A549 (cell line): ENCODE results near the gene DUSP3. TPM values are rescaled to one million over a fixed set of nuclear protein-coding genes. Genes with fewer than 3 reads are reported as not detected.

Experiments used
- ATAC-seq, 2 experiments: fragments of 200-7000 bp in 1 of 2; fragments of >200 bp in 1 of 2; cut with Nextera tagmentation in 1 of 2; cut with Tn5 transposase in 1 of 2; 3 replicates each; pipeline versions ENCODE4 v1.8.0 to v1.9.1; 2018 to 2020; ENCODE audit warnings: mild to moderate bottlenecking in 1 of 2, moderate library complexity in 1 of 2
- CTCF ChIA-PET: fragments of 300-600 bp; sonication (Branson Sonifier 250); formaldehyde crosslinking; extraction: SDS; loops from one replicate; lab custom pipeline; 2021; ENCODE audit warnings: antibody characterized with exemption, inconsistent platforms; lab: Yijun Ruan, JAX
- POLR2A ChIA-PET: fragments of 350-600 bp; formaldehyde crosslinking; extraction: SDS; loops from one replicate; lab custom pipeline; 2021; ENCODE audit warnings: antibody characterized with exemption, inconsistent platforms; lab: Yijun Ruan, JAX
- DNase-seq, 2 experiments: peaks; one replicate each; pipeline versions ENCODE4 v3.0.0 to v3.0.0-alpha.2; 2011 to 2016; ENCODE audit warnings: low read depth in 1 of 2, low spot score in 1 of 2
- FAIRE-seq: peaks from 2 replicates; lab custom pipeline; 2011; peaks lifted over from hg19 to GRCh38; lab: Jason Lieb, UNC
- H3K27ac ChIP-seq, 2 experiments: fragments of >200 bp; sonication (Bioruptor Twin); formaldehyde crosslinking; 3 replicates each; pipeline ENCODE4 v1.5.1; 2016 to 2017
- H3K4me1 ChIP-seq: fragments of >200 bp; sonication (Bioruptor Twin); formaldehyde crosslinking; 3 replicates; pipeline ENCODE4 v1.6.1; 2016
- H3K4me2 ChIP-seq: fragments of >200 bp; sonication (Bioruptor Twin); formaldehyde crosslinking; 3 replicates; pipeline ENCODE4 v1.6.1; 2016
- H3K4me3 ChIP-seq: fragments of >200 bp; sonication (Bioruptor Twin); formaldehyde crosslinking; 3 replicates; pipeline ENCODE4 v1.5.1; 2016
- H3K9me3 ChIP-seq: fragments of >200 bp; sonication (Bioruptor Twin); formaldehyde crosslinking; 3 replicates; pipeline ENCODE4 v1.6.1; 2016
- BHLHE40 ChIP-seq: IDR thresholded peaks from 2 replicates; pipeline ENCODE4 v1.6.1; 2012; ENCODE audit warnings: low read depth, low read length, inconsistent platforms
- EHF ChIP-seq: fragments of 250-450 bp; sonication (Bioruptor Pico); IDR thresholded peaks from 2 replicates; pipeline ENCODE4 v1.5.0; 2020; ENCODE audit warnings: mild to moderate bottlenecking
- ESRRA ChIP-seq: fragments of 150-350 bp; IDR thresholded peaks from 2 replicates; pipeline ENCODE4 v1.6.1; 2014; ENCODE audit warnings: mild to moderate bottlenecking, low read length, borderline replicate concordance
- FOSL2 ChIP-seq, 2 experiments: fragments of 450-650 bp in 1 of 2; fragments of >200 bp in 1 of 2; sonication (Bioruptor Twin) in 1 of 2; formaldehyde crosslinking; IDR thresholded peaks; 2 replicates each; pipeline versions ENCODE4 v1.5.0 to v1.6.1; 2016 to 2020; ENCODE audit warnings: mild to moderate bottlenecking in 1 of 2, moderate library complexity in 1 of 2
- FOXS1 ChIP-seq: fragments of 250-450 bp; sonication (Bioruptor Pico); IDR thresholded peaks from 2 replicates; pipeline ENCODE4 v1.5.0; 2020; ENCODE audit warnings: mild to moderate bottlenecking, moderate library complexity
- HDAC2 ChIP-seq: fragments of 200-600 bp; sonication (generic); IDR thresholded peaks from 2 replicates; pipeline ENCODE4 v1.6.1; 2016
- HEYL ChIP-seq: fragments of 250-450 bp; sonication (Bioruptor Pico); IDR thresholded peaks from 2 replicates; pipeline ENCODE4 v1.8.0; 2021; ENCODE audit warnings: mild to moderate bottlenecking, moderate library complexity
- JUN ChIP-seq, 2 experiments: fragments of >200 bp; sonication (Bioruptor Twin); formaldehyde crosslinking; IDR thresholded peaks; 2 replicates in 1 of 2; 3 replicates in 1 of 2; pipeline ENCODE4 v1.6.1; 2016 to 2017
- JUNB ChIP-seq: fragments of >200 bp; sonication (Bioruptor Twin); formaldehyde crosslinking; IDR thresholded peaks from 2 replicates; pipeline ENCODE4 v1.6.1; 2016
- KDM1A ChIP-seq: fragments of 200-600 bp; sonication (generic); IDR thresholded peaks from 2 replicates; pipeline ENCODE4 v1.6.1; 2016; ENCODE audit warnings: low read depth, mild to moderate bottlenecking
- MAFK ChIP-seq: fragments of 450-650 bp; IDR thresholded peaks from 2 replicates; pipeline ENCODE4 v1.6.1; 2014; ENCODE audit not compliant: partially characterized antibody
- NPAS2 ChIP-seq: fragments of 250-450 bp; sonication (Bioruptor Pico); IDR thresholded peaks from 2 replicates; pipeline ENCODE4 v1.8.0; 2022; ENCODE audit warnings: mild to moderate bottlenecking, moderate library complexity, borderline replicate concordance
- NR3C1 ChIP-seq: fragments of >200 bp; sonication (Bioruptor Twin); formaldehyde crosslinking; IDR thresholded peaks from 3 replicates; pipeline ENCODE4 v1.6.1; 2017
- PHF8 ChIP-seq: fragments of 200-600 bp; sonication (generic); IDR thresholded peaks from 2 replicates; pipeline ENCODE4 v1.6.1; 2016; ENCODE audit warnings: low read depth, mild to moderate bottlenecking, antibody characterized with exemption, moderate library complexity, borderline replicate concordance
- POLR2A ChIP-seq: IDR thresholded peaks from 2 replicates; pipeline ENCODE4 v1.6.1; 2012; ENCODE audit warnings: mild to moderate bottlenecking, low read length
- POLR2AphosphoS2 ChIP-seq: conservative IDR thresholded peaks from 2 replicates; pipeline ENCODE4 v1.6.1; 2012; ENCODE audit warnings: low read length, improper control_type of control experiment, inconsistent platforms
- RAD21 ChIP-seq, 2 experiments: fragments of >200 bp in 1 of 2; sonication (Bioruptor Twin) in 1 of 2; formaldehyde crosslinking in 1 of 2; IDR thresholded peaks in 1 of 2; conservative IDR thresholded peaks in 1 of 2; 2 replicates in 1 of 2; 3 replicates in 1 of 2; pipeline ENCODE4 v1.6.1; 2012 to 2018; ENCODE audit warnings: inconsistent platforms in 1 of 2
- RFX5 ChIP-seq: fragments of 450-650 bp; IDR thresholded peaks from 2 replicates; pipeline ENCODE4 v1.7.1; 2014; ENCODE audit warnings: antibody characterized with exemption, mild to moderate bottlenecking, moderate library complexity
- ZC3H11A ChIP-seq: fragments of 450-650 bp; IDR thresholded peaks from 2 replicates; pipeline ENCODE4 v1.6.1; 2014; ENCODE audit warnings: antibody characterized with exemption, mild to moderate bottlenecking
- ZNF302 ChIP-seq: fragments of 250-450 bp; sonication (Bioruptor Pico); IDR thresholded peaks from 2 replicates; pipeline ENCODE4 v1.9.0; 2021; ENCODE audit warnings: inconsistent platforms, mild to moderate bottlenecking, moderate library complexity
- ZSCAN20 ChIP-seq: fragments of 250-450 bp; sonication (Bioruptor Pico); IDR thresholded peaks from 2 replicates; pipeline ENCODE4 v1.8.0; 2022; ENCODE audit warnings: mild to moderate bottlenecking, moderate library complexity
- WGBS: methylation state at CpG from one replicate; pipeline ENCODE4 v1.1.6; 2017; ENCODE audit errors: missing lambda C conversion rate; 5-methylcytosine and 5-hydroxymethylcytosine counted together
- polyA plus RNA-seq, 4 experiments: library from polyadenylated mRNA; depleted of rRNA in 3 of 4; stranded (reverse); fragments of >200 nt; fragmentation: RNase III in 1 of 4; extraction: RNeasy Plus Mini Kit Qiagen cat#74134 plus additional on column Dnase treatment in 1 of 4; gene quantifications; 2 replicates in 3 of 4; 3 replicates in 1 of 4; pipeline ENCODE4 v1.2.3, GENCODE V29; 2011 to 2017
- TF ChIP-seq, protein P1 (sequence below): fragments of 150-350 bp; IDR thresholded peaks from 2 replicates; pipeline ENCODE4 v1.6.1; 2014; ENCODE audit warnings: low read depth, mild to moderate bottlenecking, low read length
- TF ChIP-seq, protein P2 (sequence below): IDR thresholded peaks from 2 replicates; pipeline ENCODE4 v1.6.1; 2012
- TF ChIP-seq, protein P3 (sequence below): fragments of 250-450 bp; sonication (Bioruptor Pico); IDR thresholded peaks from 2 replicates; pipeline ENCODE4 v1.5.0; 2020; ENCODE audit warnings: low read depth, mild to moderate bottlenecking, moderate library complexity
- TF ChIP-seq, protein P4 (sequence below): fragments of 200-600 bp; sonication (generic); IDR thresholded peaks from 2 replicates; pipeline ENCODE4 v1.6.1; 2016; ENCODE audit warnings: antibody characterized with exemption, mild to moderate bottlenecking, moderate library complexity
- TF ChIP-seq, protein P5 (sequence below): IDR thresholded peaks from 2 replicates; pipeline ENCODE4 v1.6.1; 2012; ENCODE audit warnings: low read depth, borderline replicate concordance
- TF ChIP-seq, protein P6 (sequence below): fragments of 450-650 bp; IDR thresholded peaks from 2 replicates; pipeline ENCODE4 v1.6.1; 2014; ENCODE audit warnings: antibody characterized with exemption

The DUSP3 gene
- polyA plus RNA-seq, 2 of the 4 experiments (the other 2 are of a cell fraction), result 60.0 to 62.2 TPM

DNA sequence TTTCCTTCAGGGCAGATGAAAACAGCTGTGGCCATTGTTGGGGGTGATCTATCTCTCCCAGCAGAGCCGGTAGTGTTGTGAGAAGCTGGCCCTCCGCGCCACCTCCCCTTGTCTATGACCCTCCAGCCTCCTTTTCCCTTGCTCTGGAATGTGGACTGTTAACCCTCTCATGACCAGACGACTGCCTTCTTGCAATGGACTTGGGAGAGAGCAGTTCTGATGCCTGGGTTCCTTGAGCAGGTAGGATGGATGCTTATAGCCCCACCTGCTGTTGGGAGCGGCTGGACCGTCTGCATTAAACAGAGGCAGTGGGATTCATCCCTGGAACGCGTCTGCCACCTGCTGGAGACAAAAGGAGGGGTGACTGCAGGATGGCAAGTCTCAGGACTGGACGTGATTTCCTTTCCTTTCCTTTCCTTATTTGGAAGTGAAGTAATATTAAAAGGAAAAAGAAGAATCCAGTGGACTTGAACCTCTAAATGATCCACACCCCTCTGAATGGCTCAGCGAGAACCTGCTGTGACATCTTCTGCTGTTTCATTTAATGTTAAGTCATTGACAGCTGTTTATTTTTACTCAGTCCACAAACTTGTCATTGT is 18.4 kb downstream of the DUSP3 start (continued):
- TF ChIP-seq ESRRA (no peak), ZNF302 (CRISPR knock-in tag) (no peak), RAD21 (conservative IDR thresholded peaks at IDR 0.05 in 1 of 2, IDR thresholded peaks at IDR 0.05 in 1 of 2) (peak; percentile 100), JUN (IDR thresholded peaks at IDR 0.05) (no peak), POLR2A (no peak), POLR2AphosphoS2 (no peak), FOXS1 (CRISPR knock-in tag) (no peak), RFX5 (no peak), ZC3H11A (no peak), PHF8 (no peak), NPAS2 (CRISPR knock-in tag) (no peak), EHF (CRISPR knock-in tag) (no peak), KDM1A (no peak), HDAC2 (no peak), HEYL (no peak)
- TF ChIP-seq, protein P1, sequence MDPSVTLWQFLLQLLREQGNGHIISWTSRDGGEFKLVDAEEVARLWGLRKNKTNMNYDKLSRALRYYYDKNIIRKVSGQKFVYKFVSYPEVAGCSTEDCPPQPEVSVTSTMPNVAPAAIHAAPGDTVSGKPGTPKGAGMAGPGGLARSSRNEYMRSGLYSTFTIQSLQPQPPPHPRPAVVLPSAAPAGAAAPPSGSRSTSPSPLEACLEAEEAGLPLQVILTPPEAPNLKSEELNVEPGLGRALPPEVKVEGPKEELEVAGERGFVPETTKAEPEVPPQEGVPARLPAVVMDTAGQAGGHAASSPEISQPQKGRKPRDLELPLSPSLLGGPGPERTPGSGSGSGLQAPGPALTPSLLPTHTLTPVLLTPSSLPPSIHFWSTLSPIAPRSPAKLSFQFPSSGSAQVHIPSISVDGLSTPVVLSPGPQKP, result no peak
- TF ChIP-seq, protein P2, sequence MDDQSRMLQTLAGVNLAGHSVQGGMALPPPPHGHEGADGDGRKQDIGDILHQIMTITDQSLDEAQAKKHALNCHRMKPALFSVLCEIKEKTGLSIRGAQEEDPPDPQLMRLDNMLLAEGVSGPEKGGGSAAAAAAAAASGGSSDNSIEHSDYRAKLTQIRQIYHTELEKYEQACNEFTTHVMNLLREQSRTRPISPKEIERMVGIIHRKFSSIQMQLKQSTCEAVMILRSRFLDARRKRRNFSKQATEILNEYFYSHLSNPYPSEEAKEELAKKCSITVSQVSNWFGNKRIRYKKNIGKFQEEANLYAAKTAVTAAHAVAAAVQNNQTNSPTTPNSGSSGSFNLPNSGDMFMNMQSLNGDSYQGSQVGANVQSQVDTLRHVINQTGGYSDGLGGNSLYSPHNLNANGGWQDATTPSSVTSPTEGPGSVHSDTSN, result no peak
- TF ChIP-seq, protein P3, sequence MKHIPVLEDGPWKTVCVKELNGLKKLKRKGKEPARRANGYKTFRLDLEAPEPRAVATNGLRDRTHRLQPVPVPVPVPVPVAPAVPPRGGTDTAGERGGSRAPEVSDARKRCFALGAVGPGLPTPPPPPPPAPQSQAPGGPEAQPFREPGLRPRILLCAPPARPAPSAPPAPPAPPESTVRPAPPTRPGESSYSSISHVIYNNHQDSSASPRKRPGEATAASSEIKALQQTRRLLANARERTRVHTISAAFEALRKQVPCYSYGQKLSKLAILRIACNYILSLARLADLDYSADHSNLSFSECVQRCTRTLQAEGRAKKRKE (CRISPR knock-in tag), result no peak
- TF ChIP-seq, protein P4, sequence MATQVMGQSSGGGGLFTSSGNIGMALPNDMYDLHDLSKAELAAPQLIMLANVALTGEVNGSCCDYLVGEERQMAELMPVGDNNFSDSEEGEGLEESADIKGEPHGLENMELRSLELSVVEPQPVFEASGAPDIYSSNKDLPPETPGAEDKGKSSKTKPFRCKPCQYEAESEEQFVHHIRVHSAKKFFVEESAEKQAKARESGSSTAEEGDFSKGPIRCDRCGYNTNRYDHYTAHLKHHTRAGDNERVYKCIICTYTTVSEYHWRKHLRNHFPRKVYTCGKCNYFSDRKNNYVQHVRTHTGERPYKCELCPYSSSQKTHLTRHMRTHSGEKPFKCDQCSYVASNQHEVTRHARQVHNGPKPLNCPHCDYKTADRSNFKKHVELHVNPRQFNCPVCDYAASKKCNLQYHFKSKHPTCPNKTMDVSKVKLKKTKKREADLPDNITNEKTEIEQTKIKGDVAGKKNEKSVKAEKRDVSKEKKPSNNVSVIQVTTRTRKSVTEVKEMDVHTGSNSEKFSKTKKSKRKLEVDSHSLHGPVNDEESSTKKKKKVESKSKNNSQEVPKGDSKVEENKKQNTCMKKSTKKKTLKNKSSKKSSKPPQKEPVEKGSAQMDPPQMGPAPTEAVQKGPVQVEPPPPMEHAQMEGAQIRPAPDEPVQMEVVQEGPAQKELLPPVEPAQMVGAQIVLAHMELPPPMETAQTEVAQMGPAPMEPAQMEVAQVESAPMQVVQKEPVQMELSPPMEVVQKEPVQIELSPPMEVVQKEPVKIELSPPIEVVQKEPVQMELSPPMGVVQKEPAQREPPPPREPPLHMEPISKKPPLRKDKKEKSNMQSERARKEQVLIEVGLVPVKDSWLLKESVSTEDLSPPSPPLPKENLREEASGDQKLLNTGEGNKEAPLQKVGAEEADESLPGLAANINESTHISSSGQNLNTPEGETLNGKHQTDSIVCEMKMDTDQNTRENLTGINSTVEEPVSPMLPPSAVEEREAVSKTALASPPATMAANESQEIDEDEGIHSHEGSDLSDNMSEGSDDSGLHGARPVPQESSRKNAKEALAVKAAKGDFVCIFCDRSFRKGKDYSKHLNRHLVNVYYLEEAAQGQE, result no peak
- TF ChIP-seq, protein P5, sequence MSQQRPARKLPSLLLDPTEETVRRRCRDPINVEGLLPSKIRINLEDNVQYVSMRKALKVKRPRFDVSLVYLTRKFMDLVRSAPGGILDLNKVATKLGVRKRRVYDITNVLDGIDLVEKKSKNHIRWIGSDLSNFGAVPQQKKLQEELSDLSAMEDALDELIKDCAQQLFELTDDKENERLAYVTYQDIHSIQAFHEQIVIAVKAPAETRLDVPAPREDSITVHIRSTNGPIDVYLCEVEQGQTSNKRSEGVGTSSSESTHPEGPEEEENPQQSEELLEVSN, result no peak

DNA sequence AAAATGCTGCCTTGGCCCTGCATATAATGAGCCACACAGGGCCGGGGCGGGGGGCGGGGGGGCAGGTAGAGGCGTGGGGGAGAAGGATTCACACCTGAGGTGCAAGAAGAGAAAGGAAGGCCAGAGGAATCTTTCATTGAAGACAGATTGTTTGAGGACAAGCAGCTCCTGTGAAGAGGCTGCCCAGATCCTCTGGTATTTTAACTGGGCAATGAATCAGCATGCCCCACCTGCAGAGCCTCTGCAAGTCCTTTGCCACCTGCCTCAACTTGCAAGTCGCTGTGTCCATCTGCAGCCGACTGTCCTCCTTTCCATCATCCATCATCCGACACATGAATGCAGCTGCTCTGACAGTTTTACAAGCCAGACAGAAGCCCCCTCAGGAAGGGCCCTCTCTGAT is 18.9 kb downstream of the DUSP3 start:
- ChIA-PET CTCF (interaction anchor here (0.6 to 13.9 kb wide), 50 partner anchors 7 to 420 kb away, joined by 3 to 288 read pairs (median 4); partner anchors contain the start of genes CD300LG, DHX8, DUSP3 and ETV4), POLR2A (interaction anchor here (2.4 kb wide), 1 partner anchor 65 kb away, joined by 6 read pairs; no protein-coding TSS in a partner anchor)
- H3K9me3 ChIP-seq, result no peaks in the 10 kb centered on the region
- 82% methylated on average over 5 of the region's 7 CpGs for WGBS
- no peak for DNase-seq
- no peak overlapping the region for H3K4me2 ChIP-seq
- peak in 1 of 2 experiments; percentile 8; a peak in 3 of 6 replicates for ATAC-seq
- FAIRE-seq, result no peak
- peaks cover 12% of the 10 kb centered on the region for H3K4me1 ChIP-seq
- no peak overlapping the region for H3K4me3 ChIP-seq
- H3K27ac ChIP-seq, result peak overlapping the region in 1 of 2 experiments; percentile 13; a peak in 1 of 6 replicates
- TF ChIP-seq ZSCAN20 (CRISPR knock-in tag), result no peak
- TF ChIP-seq, protein P3 (CRISPR knock-in tag), result no peak
- no peak for TF ChIP-seq BHLHE40
- TF ChIP-seq NR3C1, result no peak
- TF ChIP-seq MAFK, result no peak
- TF ChIP-seq ZNF302 (CRISPR knock-in tag), result no peak
- no peak for TF ChIP-seq JUNB
- no peak for TF ChIP-seq KDM1A
- TF ChIP-seq POLR2AphosphoS2, result no peak
- TF ChIP-seq FOSL2 (IDR thresholded peaks at IDR 0.05), result no peak
- TF ChIP-seq FOSL2 (CRISPR knock-in tag; IDR thresholded peaks at IDR 0.05), result no peak
- TF ChIP-seq, protein P6, sequence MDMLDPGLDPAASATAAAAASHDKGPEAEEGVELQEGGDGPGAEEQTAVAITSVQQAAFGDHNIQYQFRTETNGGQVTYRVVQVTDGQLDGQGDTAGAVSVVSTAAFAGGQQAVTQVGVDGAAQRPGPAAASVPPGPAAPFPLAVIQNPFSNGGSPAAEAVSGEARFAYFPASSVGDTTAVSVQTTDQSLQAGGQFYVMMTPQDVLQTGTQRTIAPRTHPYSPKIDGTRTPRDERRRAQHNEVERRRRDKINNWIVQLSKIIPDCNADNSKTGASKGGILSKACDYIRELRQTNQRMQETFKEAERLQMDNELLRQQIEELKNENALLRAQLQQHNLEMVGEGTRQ, result no peak
- no peak for TF ChIP-seq JUN (IDR thresholded peaks at IDR 0.05)
